ENCODE measurements around the gene ZNF436. TPM values are rescaled to one million over a fixed set of nuclear protein-coding genes. Genes with fewer than 3 reads are reported as not detected.
"Not testable (repeated sequence)": the region's sequence is repeated elsewhere in the genome, so short reads cannot be mapped to it uniquely, and the experiment has no call there.

The ZNF436 gene
- total and polyA plus RNA-seq, 5 experiments from 2014 or later: 1.8 to 8.9 (median 3.9) TPM

DNA sequence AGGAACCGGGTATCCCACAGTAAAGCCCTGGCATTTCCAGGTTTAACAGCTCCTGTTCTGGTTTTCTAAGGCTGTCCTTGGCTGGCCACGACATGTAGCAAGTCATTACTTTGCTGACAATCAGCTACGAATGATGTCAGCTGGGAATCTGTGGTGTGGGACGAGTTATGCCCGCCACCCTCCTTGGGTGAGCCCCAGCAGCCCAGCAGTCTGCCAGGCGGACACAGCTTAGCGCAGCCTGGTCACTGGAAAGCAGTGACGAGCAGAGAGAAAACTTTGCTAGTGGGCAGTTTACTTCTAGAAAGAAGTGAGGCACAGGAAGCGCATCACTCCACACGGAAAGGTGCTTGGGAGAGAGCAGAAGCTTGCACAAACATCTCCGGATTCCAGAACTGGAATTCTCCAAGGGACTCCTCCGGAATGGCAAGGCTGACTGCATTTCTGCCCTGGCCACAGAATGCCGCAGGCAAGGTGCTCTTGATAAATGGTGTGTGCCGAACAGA lies 15.5 kb upstream of the ZNF436 start:
- DNase-seq (no peak), ATAC-seq (no peak)
- Mint-ChIP-seq H3K9me3 (no peaks in the 10 kb centered on the region), H3K27ac (no peak overlapping the region), H3K4me3 (no peak overlapping the region), H3K36me3 (peaks cover 0 to 39% (median 12%) of the 10 kb centered on the region in 3 donors), H3K4me1 (no peaks in the 10 kb centered on the region), H3K27me3 (no peaks in the 10 kb centered on the region)
- POLR2A ChIA-PET: no interaction called here

DNA sequence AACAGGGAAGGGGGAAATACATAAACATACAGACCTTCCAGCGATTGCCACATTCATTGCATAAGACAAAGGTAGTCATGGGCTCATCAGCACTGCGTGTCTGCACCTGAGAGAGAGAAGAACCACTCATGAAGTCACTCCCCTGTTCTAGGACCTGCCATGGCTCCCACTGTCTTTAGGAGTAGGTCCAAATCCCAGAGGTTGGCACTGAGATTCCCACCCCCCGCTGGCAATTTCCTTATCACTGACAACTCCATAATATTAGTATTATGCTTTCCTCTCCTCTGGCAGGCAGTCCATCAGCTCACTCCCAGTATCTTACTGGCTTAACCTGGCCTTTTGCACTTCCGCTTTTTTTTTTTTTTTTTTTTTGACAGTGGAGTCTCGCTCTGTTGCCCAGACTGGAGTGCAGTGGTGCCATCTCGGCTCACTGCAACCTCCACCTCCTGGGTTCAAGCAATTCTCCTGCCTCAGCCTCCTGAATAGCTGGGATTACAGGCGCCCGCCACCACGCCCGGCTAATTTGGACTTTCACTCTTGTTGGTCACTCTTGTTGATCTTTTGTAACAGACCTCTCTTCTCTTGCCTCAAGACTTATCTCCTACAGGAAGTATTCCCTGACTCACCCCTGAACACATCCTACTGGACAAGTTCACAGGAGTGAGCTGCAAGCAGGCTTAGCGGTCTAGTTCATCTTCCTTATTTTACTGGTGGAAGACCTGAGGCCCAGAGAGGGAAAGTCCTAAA lies 14.8 kb upstream of the ZNF436 start:
- ATAC-seq: no peak
- H3K9me3 Mint-ChIP-seq: no peaks in the 10 kb centered on the region
- no peak for DNase-seq
- POLR2A ChIA-PET: interaction anchor here (0.7 kb wide), 2 partner anchors 74 to 1863 kb away, joined by 3 to 6 read pairs; no protein-coding TSS in a partner anchor
- H3K27me3 Mint-ChIP-seq: no peaks in the 10 kb centered on the region
- no peak overlapping the region for H3K4me3 Mint-ChIP-seq
- H3K36me3 Mint-ChIP-seq: peaks cover 0 to 39% (median 12%) of the 10 kb centered on the region in 3 donors
- H3K27ac Mint-ChIP-seq: peak overlapping the region in 2 of 10 donors; percentile 12 to 62
- no peaks in the 10 kb centered on the region for H3K4me1 Mint-ChIP-seq

DNA sequence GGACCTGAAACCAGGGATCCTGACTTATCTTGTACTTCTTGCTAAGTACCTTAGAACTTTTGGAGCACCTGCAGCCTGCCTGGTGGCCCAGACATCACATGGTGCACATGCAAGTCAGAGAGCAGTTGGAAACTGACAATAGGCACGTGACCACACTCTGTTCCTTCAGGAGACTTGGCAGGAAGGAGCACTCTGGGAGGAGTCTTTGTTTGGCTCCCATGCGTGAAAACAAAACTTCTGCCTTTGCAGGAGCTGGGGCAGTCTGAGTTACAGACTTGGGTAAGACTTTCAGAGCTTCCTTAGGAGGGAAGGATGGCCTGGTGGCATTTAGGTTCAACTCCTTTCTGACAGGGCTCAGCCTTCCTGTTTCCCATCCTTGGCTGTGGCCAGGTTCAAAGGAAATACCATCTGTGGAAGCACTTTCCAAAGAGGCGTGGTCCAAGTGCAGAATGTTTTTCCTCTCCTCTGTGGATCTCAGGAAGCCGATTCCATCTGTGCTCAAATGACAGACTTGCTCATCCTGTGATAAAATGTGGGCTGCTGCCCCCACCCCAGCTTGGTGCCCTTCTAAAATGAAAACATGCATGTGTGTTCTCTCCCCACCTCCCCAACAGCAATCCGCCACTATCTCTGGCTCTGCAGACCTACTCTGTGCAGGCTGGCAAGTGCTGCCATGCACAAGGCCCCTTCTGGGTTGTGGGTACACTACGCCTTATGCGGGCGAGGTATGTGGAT lies 14.1 kb upstream of the ZNF436 start:
- Mint-ChIP-seq H3K9me3 (no peaks in the 10 kb centered on the region), H3K27ac (peak overlapping the region in 4 of 10 donors; percentile 9 to 62 (median 24)), H3K4me3 (no peak overlapping the region), H3K4me1 (no peaks in the 10 kb centered on the region), H3K36me3 (peaks cover 0 to 39% (median 12%) of the 10 kb centered on the region in 3 donors), H3K27me3 (no peaks in the 10 kb centered on the region)
- ATAC-seq (no peak), DNase-seq (no peak)
- POLR2A ChIA-PET: interaction anchor here (0.6 to 0.7 kb wide), 3 partner anchors 75 to 1864 kb away, joined by 3 to 6 read pairs (median 6); no protein-coding TSS in a partner anchor

DNA sequence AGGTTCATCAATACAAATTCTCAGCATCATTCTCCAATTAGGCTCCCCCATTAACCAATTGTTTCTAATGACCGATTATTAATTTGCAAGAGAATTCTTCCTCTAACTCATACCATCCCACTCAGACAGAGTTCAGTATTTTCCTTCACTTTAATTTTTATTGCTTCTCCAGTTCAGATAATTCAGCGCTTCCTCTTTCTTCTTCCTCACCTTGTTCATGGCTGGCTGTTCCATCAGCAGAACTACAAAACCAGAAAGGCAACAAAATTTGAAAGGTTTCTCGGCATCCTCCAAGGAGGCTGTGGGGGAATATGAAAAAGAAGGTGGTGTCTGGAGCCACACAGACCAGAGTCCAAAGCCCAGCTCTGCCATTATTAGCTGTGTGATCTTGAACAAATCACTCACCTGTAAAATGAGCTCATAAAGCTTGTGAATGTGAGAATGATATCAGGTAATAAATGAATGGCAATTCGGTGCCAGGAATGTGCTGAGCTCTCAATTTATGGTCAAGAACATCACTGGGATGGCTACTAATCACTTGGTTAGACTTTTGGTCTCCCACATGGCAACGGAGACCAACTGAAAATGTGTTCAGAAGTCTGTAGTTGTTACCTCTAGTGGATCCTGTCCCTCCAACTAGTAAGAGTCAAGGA lies 11.7 kb upstream of the ZNF436 start:
- POLR2A ChIA-PET: interaction anchor here (0.5 kb wide), 1 partner anchor 1131 kb away, joined by 3 read pairs; no protein-coding TSS in a partner anchor
- peak overlapping the region in 1 of 10 donors; percentile 24 for H3K27ac Mint-ChIP-seq
- no peak overlapping the region for H3K4me3 Mint-ChIP-seq
- no peak for ATAC-seq
- no peaks in the 10 kb centered on the region for H3K27me3 Mint-ChIP-seq
- no peak for DNase-seq
- no peaks in the 10 kb centered on the region for H3K4me1 Mint-ChIP-seq
- H3K36me3 Mint-ChIP-seq: peaks cover 0 to 35% (median 12%) of the 10 kb centered on the region in 3 donors
- no peaks in the 10 kb centered on the region for H3K9me3 Mint-ChIP-seq

DNA sequence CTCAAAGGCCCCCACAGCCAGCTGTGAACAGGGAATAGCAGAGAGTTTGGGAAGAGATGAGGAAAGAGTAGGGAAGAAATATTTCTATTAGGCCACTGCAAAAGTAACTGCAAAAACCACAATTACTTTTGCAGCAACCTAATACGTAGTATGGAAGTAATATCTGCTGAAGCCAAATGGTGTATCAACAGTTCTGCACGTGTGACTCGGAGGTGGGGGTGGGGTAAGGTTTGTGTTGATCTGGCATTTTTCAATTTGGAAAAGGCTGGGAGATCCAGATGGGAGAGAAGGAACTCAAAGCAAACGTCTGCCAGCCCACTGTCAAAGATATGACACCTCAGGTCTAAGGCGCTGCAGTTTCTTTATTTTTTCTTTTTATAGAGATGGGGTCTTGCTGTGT lies 11.1 kb upstream of the ZNF436 start:
- ATAC-seq (no peak), DNase-seq (no peak)
- POLR2A ChIA-PET: no interaction called here
- H3K4me3 Mint-ChIP-seq: no peak overlapping the region
- H3K27me3 Mint-ChIP-seq: no peaks in the 10 kb centered on the region
- H3K27ac Mint-ChIP-seq: peak overlapping the region in 1 of 10 donors; percentile 9
- no peaks in the 10 kb centered on the region for H3K9me3 Mint-ChIP-seq
- H3K4me1 Mint-ChIP-seq: no peaks in the 10 kb centered on the region
- peaks cover 0 to 35% (median 12%) of the 10 kb centered on the region in 3 donors for H3K36me3 Mint-ChIP-seq

DNA sequence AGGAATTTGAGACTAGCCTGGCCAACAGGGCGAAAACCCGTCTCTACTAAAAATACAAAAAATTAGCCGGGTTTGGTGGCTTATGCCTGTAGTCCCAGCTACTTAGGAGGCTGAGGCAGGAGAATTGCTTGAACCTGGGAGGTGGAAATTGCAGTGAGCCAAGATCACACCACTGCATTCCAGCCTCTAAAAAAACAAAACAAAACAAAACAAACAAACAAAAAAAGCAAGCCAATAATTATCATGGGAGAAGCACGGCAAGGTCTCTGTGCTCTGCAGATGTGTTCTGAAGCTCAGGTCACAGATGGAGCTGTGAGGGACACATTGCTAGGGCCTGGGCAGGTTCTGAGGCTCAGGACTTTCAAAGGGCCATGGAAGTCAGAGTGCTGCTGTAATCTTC lies 10.6 kb upstream of the ZNF436 start:
- peaks cover 0 to 35% (median 12%) of the 10 kb centered on the region in 3 donors for H3K36me3 Mint-ChIP-seq

DNA sequence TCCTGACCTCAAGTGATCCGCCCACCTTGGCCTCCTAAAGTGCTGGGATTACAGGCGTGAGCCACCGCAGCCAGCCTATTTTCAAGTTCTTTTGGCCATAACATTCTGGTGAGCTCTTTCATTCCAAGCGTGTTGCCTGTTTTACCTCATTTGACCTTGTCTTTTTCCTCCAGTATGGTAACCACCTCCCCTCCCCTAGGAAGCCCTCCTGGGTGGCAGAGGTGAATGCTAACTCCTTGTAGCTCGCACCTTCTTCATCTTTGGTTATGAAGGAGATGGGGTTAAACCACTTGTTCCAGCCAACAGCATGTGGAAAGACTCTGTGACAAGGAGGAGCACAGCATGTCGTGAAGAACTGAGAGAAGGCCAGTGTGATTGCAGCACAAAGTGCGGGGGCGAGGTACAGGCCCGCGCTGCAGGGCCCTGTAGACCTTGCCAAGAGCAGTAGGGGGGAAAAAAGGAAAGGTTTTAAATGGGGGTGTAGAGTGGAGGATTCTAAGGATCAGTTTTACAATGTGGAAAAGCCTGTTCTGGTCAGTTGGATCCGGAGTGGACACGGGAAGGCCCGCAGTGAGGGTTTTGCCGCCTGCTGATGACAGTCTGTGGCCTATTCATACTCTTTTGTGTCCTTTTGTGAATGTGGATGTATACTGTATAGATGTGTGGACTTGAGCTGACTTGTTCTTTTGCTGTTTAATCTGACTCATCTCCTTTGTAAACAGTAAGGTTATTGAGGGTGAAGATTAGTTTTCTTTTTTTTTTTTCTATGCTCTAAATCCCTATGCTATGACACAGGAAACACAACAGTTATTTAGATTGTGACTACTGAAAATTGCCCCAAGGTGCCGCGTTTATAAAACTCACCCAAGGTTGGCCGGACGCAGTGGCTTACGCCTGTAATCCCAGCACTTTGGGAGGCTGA lies 7.5 kb upstream of the ZNF436 start:
- Mint-ChIP-seq H3K4me3 (no peak overlapping the region), H3K4me1 (peaks cover 0 to under 1% (median 0%) of the 10 kb centered on the region in 4 donors)
- POLR2A ChIA-PET: interaction anchor here (0.7 to 0.8 kb wide), 2 partner anchors 15 to 67 kb away, joined by 3 to 6 read pairs; no protein-coding TSS in a partner anchor

More for the DNA sequence above, 10.6 kb upstream of the ZNF436 start:
- peak overlapping the region in 2 of 10 donors; percentile 9 to 81 for H3K27ac Mint-ChIP-seq
- H3K27me3 Mint-ChIP-seq, H3K4me3 Mint-ChIP-seq, ATAC-seq, H3K4me1 Mint-ChIP-seq, DNase-seq, POLR2A ChIA-PET, H3K9me3 Mint-ChIP-seq: not testable (repeated sequence)

DNA sequence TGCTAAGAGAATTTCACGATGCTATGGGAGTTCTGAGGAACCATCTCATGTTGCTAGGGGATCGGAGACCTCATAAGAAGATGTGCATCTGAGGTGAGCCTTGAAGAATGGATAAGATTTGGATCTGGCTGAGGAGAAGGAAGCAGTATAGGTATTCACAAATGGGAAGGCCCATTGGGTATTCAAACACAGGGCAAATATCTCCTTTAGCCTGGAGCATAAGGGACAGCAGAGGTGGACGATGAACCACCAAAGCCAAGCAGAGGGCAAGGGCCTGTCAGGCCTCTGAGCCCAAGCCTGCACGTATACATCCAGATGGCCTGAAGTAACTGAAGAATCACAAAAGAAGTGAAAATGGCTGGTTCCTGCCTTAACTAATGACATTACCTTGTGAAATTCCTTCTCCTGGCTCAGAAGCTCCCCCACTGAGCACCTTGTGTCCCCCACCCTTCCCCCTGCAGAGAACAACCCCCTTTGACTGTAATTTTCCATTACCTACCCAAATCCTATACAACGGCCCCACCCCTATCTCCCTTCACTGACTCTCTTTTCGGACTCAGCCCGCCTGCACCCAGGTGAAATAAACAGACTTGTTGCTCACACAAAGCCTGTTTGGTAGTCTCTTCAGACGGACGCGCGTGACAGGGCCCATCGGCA lies 4.6 kb upstream of the ZNF436 start:
- POLR2A ChIA-PET, H3K4me3 Mint-ChIP-seq, H3K9me3 Mint-ChIP-seq, ATAC-seq, H3K27me3 Mint-ChIP-seq, H3K27ac Mint-ChIP-seq, DNase-seq, H3K36me3 Mint-ChIP-seq: not testable (repeated sequence)
- H3K4me1 Mint-ChIP-seq: peaks cover 9 to 21% (median 16%) of the 10 kb centered on the region in 4 donors

More for the DNA sequence above, 7.5 kb upstream of the ZNF436 start:
- no peaks in the 10 kb centered on the region for H3K27me3 Mint-ChIP-seq
- no peaks in the 10 kb centered on the region for H3K9me3 Mint-ChIP-seq
- no peak overlapping the region for H3K27ac Mint-ChIP-seq
- ATAC-seq: no peak
- DNase-seq: no peak
- H3K36me3 Mint-ChIP-seq: peaks cover 0 to 16% (median 2%) of the 10 kb centered on the region in 3 donors

DNA sequence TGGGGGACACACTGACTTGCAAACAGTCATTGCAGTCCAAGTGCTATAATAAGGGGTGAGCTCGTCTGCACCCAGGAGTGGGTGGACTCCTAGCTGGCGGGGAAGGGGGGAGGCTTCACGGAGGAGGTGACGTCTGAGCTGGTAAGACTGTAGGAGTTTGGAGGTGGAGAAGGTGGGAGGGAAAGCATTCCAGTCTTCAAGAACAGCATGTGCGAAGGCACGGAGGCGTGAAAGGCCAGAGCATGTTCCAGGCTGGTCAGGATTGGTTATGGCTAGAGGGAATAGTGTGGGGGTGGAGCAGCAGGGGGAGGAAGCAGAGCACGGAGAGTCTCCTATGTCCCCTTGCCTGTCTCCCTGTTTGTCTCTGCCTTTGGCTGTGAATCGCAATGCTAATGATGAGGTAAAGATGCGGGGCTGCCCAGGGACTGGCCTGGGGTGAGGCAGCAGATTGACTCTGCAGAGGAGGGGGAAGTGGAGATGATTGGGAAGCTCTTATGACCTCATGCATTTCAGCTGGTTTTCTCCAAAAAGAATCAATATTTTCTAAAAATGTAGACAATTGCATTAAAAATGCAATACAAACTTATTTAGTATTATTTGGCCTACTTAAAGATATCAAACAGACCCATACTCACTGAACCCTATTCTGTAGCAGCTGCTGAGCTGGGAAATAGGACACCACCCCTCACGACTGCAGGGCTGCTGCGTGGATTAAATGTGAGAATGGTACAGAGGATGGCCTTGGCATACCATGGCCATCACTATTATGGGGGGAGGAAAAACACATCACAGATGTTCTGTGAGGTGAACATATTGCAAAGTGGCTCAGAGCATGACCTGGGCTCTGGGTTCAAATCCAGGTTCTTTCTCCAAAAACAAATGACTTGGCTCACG lies 2.6 kb upstream of the ZNF436 start:
- Mint-ChIP-seq H3K4me1 (peaks cover 16 to 35% (median 25%) of the 10 kb centered on the region in 4 donors), H3K27me3 (no peaks in the 10 kb centered on the region), H3K36me3 (no peaks in the 10 kb centered on the region), H3K9me3 (no peaks in the 10 kb centered on the region), H3K4me3 (no peak overlapping the region), H3K27ac (peak overlapping the region in 1 of 10 donors; percentile 8)
- POLR2A ChIA-PET: interaction anchor here (0.7 kb wide), 1 partner anchor 33 kb away, joined by 4 read pairs; no protein-coding TSS in a partner anchor
- ATAC-seq (no peak), DNase-seq (no peak)

DNA sequence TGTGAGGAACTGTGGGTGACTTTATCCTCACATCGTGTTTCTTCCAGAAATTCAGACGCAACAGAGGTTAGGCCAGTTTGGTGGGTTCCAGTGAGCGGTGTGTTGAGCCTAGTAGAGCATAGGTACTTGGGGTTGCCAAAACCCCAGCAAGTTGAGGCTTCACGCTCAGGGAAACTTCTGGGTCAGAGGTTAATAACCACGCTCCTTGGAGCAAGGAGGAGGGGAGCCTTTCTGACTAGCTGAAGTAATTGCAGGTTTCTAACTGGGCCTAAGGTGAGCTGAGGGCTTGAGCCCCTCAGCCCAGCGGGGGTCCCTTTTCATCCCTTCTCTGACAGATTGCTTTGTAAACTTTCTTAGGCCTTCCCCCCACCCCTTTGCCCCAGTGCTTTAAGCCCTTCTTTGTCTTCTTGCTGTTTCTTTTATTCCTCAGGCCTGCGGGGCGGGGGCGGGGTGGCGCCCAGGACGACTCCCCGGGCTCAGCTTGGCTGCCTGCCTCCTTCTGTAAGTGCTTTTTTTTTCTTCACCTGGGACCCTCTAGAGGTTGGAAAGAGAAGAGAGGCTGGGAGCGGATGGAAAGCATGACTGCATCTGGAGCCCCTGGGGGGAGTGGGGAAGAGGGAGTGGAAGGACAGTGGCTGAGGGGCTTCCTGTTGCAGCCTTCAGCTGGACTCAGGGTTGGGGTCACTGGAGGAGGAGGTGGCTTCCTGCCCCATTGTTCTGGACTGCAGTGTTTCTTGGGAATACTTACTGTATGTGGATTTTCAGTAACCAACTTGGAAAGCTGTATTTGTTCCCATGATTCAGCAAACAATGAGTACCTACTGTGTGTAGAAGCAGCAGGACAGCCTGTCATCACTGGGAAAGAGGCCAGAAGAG lies 1.3 kb upstream of the ZNF436 start:
- H3K36me3 Mint-ChIP-seq: peaks cover 0 to 3% (median 2%) of the 10 kb centered on the region in 3 donors
- H3K27ac Mint-ChIP-seq: peak overlapping the region in 1 of 10 donors; percentile 35
- no peak for ATAC-seq
- DNase-seq: no peak
- no peaks in the 10 kb centered on the region for H3K27me3 Mint-ChIP-seq
- H3K9me3 Mint-ChIP-seq: no peaks in the 10 kb centered on the region
- POLR2A ChIA-PET: interaction anchor here (1.2 kb wide), 1 partner anchor 27 kb away, joined by 6 read pairs; the partner anchor contains the start of gene HNRNPR
- H3K4me1 Mint-ChIP-seq: peaks cover 23 to 46% (median 37%) of the 10 kb centered on the region in 4 donors
- peak overlapping the region in 2 of 10 donors; percentile 26 to 99 for H3K4me3 Mint-ChIP-seq
